ENCODE data around the gene SLC35D1. TPM values are rescaled to one million over a fixed set of nuclear protein-coding genes. Genes with fewer than 3 reads are reported as not detected.

The SLC35D1 gene
- total RNA-seq, 1 experiment from 2014 or later, result 3.8 TPM

DNA sequence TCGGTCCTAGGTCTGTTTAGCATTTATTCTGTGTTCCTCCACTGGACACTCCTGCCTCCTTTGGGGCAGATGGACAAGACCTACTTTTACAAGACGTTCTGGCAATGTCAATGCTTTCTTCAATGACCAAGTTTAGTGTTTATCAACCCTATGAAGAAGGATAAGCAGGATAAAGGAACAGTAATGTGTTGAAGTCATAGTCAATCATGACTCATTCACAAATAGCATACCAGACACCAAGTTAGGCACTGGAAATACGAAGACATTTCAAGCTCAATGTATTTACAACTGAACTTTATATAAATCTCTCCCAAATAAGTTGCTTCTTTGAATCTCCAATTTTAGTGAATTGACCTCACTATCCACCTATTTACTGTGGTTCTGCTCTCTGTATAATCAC, 4.8 kb upstream of the SLC35D1 start:
- Histone ChIP-seq H3K4me1 (ENCODE audit: insufficient read depth, low read length) (no peaks in the 10 kb centered on the region), H3K4me2 (ENCODE audit: insufficient read depth, insufficient read length, low read length) (no peak overlapping the region), H3K27me3 (ENCODE audit: insufficient read depth, low read length) (no peaks in the 10 kb centered on the region), H2BK5ac (ENCODE audit: insufficient read length, low read length) (no peak overlapping the region), H4K5ac (ENCODE audit: insufficient read length, low read depth, low read length) (no peak overlapping the region), H3K23me2 (ENCODE audit: insufficient read length, low read depth, low read length, poor library complexity, severe bottlenecking) (no peaks in the 10 kb centered on the region), H3K23ac (ENCODE audit: insufficient read length, low read depth, low read length) (no peak overlapping the region), H2AFZ (ENCODE audit: low read length) (no peak overlapping the region), H2BK120ac (ENCODE audit: low read depth, low read length, poor library complexity, severe bottlenecking) (no peak overlapping the region), H4K91ac (ENCODE audit: insufficient read length, low read depth, low read length) (no peak overlapping the region), H2AK5ac (ENCODE audit: insufficient read length, low read length) (no peak overlapping the region), H4K8ac (replicated peaks; ENCODE audit: insufficient read length, low read depth, low read length) (no peak overlapping the region), H3K9me3 (ENCODE audit: control insufficient read depth, low read depth, low read length) (no peaks in the 10 kb centered on the region), H2BK12ac (ENCODE audit: insufficient read length, low read depth, low read length) (no peak overlapping the region), H2BK15ac (ENCODE audit: low read depth, low read length) (no peak overlapping the region), H3K79me2 (ENCODE audit: insufficient read depth, low read length) (no peaks in the 10 kb centered on the region), H3K14ac (ENCODE audit: insufficient read depth, low read length) (no peak overlapping the region), H3K56ac (ENCODE audit: insufficient read length, low read depth, low read length) (no peak overlapping the region), H3K18ac (ENCODE audit: insufficient read length, low read depth, low read length) (no peak overlapping the region), H3K27ac (ENCODE audit: insufficient read length, low read depth, low read length) (no peak overlapping the region), H3K79me1 (ENCODE audit: insufficient read depth, low read depth, low read length, poor library complexity, severe bottlenecking) (no peaks in the 10 kb centered on the region), H3T11ph (ENCODE audit: low read length) (no peak overlapping the region), H4K20me1 (ENCODE audit: control insufficient read depth, insufficient read depth, insufficient read length) (no peaks in the 10 kb centered on the region), H3K4ac (ENCODE audit: low read depth, low read length) (no peak overlapping the region), H2BK20ac (ENCODE audit: low read depth, low read length, poor library complexity, severe bottlenecking) (no peak overlapping the region), H3K9ac (ENCODE audit: extremely low read depth, insufficient read length, low read length) (no peak overlapping the region)
- TF ChIP-seq, protein P1, sequence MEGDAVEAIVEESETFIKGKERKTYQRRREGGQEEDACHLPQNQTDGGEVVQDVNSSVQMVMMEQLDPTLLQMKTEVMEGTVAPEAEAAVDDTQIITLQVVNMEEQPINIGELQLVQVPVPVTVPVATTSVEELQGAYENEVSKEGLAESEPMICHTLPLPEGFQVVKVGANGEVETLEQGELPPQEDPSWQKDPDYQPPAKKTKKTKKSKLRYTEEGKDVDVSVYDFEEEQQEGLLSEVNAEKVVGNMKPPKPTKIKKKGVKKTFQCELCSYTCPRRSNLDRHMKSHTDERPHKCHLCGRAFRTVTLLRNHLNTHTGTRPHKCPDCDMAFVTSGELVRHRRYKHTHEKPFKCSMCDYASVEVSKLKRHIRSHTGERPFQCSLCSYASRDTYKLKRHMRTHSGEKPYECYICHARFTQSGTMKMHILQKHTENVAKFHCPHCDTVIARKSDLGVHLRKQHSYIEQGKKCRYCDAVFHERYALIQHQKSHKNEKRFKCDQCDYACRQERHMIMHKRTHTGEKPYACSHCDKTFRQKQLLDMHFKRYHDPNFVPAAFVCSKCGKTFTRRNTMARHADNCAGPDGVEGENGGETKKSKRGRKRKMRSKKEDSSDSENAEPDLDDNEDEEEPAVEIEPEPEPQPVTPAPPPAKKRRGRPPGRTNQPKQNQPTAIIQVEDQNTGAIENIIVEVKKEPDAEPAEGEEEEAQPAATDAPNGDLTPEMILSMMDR (conservative IDR thresholded peaks at IDR 0.05), result no peak
- Mint-ChIP-seq H3K27ac (no peak overlapping the region), H3K9me3 (no peaks in the 10 kb centered on the region), H3K4me3 (no peak overlapping the region), H3K27me3 (ENCODE audit: low read depth) (no peaks in the 10 kb centered on the region; the same call in 1 of the 2 replicates), H3K4me1 (peaks cover 9% of the 10 kb centered on the region in 2 experiments), H3K36me3 (ENCODE audit: insufficient read depth in 1 of 3, low read depth in 3 of 3) (no peaks in the 10 kb centered on the region)
- no CpG with 5 or more reads among the region's 3 CpGs for WGBS (ENCODE audit: extremely low coverage, insufficient read length, low lambda C conversion rate)
- DNase-seq, result no peak
